Cerebellar cortex (tissue), 1 donor: ENCODE results near the gene MINDY4.

Experiments
- DNase-seq: peaks from one replicate; pipeline ENCODE4 v3.0.0-alpha.2; 2015; ENCODE audit warnings: low spot score

The MINDY4 gene

DNA sequence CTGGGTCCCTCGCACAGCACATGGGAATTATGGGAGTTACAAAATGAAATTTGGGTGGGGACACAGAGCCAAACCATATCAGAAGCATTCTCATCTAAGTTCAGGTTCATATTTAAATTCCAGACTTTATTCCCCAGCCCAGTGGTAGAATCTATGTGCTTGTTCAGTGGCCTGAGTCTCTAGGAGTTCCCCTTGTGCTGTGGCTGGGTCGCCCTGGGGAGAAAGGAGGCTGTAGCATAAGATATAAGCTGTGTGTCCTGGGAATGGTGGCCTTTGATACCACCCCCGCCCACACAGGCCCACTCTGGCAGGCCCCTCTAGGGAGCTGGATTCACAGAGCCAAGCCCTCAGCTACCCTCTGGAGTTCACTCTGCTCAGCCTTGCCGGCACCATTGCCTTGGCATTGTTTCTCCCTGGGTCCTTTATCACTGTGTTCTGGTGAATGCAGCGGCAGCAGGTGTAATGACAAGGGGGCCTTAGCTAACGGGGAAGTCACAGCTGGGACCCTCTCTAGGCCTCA, 64.2 kb downstream of the MINDY4 start:
- DNase-seq: no peak

DNA sequence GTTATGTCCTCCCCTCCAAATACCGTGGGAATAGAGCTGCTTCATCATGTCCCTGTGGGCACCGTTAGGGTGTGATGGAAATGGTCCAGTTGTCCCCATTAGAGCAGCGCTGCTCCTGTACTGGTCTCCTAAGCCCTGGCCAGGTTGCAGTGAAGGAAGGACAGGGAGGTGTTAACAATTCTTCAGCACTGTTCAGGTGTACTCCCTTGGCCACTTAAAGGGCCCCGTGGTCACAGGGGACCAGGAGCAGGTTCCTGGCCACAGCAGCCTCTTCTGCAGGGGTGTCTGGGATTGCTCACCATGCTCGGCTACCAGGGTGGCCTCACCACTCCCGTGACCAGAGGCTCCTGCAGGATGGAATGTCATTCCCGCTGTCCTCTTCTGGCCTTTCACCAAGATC, 65.8 kb downstream of the MINDY4 start:
- no peak for DNase-seq

DNA sequence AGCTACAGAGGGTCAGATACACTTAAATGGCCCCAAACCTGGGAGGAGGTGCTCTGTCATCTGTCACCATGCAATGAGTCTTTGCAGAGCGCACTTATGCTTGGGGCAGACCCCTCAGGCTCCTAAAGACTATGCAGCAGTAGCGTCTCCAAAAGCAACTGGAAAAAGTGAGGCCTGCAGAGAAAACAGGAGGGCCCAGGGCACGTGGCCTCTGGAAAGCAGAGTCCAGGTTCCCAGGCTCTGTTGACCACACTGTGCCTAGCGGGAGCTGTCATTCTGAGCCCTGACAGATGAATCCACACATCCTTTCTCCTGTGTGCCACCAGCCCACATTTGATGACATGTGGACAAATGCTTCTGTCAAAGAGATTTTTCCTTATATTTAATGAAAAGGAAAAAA, 66.4 kb downstream of the MINDY4 start:
- no peak for DNase-seq

DNA sequence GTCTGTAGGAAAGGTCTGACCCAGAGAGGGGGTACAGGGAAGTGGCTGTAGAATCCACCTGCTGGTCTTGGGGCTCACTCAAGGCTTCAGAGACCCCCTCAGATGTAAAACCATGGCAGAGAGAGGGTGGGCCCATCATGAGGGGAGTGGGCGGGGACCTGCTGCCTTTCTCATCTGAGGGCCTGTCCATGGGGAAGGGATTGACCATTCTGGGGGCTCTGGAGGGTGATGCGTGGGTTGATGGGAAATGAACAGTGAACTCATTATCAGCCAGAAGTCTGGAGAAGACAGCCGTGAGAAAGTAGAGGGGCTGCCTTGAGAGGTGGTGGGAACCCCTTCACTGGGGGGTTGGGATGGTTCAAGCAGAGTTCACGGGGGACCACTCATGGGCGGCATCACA, 66.8 kb downstream of the MINDY4 start:
- DNase-seq: no peak

DNA sequence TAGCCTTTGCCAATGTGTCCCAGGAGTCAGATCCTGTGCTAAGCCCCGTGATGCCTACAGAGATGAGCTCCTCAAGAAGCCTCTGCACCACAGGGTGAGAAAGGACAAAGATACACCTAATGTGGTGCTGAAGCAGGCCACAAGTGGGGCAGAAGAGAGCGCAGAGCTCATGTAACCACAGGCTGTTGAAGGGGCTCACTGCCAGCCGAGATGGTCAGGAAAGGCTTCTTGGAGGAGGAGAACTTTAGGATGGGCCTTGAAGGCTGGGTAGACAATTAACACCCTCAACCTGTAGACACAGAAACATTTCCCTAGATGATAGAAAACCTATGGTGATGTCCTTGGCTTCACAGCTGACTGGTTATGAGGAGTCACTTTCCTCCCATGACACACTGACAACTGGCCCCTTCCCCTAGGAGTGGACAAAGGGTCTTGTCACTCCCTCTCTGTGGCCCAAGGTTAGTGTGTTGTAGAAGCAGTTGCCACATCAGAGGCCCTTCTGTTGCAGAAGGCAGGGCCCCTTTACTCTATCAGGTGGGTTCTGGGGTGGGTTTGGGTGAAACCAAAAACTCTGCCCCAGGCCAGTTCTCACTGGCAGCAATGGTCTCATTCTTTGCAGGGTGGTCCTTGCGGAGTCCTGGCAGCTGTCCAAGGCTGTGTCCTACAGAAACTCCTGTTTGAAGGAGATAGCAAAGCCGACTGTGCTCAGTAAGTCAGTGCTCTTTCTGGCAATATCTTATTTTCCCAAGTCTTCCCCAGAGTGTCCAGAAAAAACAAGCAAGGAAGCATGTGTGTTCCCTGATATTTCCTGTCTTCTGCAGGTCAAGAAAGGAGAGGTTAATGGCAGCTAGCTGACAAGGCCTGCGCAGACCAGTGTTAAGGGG, 69.2 kb downstream of the MINDY4 start:
- DNase-seq: no peak

DNA sequence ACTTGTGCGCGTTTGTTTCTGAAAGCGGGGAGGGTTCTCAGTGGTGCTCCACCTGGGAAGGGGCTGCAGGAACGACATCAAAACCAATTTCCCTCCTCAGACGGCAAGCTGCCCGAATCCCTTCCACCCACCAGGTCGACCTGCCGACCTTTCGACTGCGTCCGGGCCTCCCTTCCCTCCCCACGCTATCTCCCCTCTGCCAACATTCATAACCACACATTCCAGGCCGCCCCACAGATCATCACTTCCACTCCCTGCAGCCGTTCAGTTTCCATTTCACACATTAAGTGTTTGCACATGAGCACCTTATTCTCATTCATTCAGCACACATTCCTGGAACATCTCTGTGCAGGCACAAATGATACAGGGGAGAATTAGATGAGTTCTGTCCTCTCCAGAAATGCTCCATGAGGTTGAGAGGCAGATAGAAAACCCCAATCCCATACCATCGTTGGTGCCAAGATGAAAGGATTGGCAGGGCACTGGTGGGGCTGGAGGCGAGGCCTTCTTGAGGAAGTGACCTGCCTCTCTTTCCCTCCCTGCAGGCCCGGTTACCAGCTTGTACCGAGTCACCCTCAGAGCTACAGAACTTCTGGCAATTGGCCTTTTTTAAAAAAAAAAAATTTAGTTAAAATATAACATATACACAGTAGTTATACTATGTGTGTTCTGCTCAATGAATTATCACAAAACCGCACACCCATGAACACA, 70.0 kb downstream of the MINDY4 start:
- no peak for DNase-seq

DNA sequence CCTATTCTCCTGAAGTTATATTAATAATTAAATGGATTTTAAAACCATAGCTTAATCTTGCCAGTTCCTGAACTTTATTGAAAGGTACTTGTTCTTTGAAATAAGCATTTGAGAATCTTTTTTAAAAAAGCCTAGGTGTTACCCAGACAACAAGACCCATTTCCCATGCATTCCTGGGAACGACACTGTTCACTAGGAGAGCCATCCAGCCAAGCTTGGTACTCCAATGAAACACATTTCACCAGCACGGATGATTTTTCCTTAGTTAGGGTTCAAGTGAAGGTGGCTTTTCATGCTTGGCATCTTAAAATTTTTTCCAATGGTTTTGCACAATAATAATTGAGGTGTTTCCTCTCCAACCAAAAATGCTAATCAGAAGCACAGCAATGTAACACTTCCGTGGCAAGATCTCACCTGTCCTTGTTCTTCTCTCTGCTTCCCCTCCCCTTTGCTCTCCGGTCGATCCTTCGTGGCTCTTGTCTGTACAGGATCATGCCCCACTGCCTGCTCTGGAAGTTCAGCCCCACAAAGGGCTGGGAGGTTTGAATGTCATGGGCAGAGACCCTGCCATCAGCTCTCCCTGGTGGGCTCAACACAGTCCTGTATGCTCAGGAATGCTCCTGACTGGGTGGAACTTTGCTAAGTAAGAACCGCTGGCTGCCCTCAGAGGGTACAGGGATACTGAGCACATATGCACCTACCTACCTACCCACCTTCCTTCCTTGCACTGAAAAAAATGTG, 70.8 kb downstream of the MINDY4 start:
- DNase-seq: no peak

DNA sequence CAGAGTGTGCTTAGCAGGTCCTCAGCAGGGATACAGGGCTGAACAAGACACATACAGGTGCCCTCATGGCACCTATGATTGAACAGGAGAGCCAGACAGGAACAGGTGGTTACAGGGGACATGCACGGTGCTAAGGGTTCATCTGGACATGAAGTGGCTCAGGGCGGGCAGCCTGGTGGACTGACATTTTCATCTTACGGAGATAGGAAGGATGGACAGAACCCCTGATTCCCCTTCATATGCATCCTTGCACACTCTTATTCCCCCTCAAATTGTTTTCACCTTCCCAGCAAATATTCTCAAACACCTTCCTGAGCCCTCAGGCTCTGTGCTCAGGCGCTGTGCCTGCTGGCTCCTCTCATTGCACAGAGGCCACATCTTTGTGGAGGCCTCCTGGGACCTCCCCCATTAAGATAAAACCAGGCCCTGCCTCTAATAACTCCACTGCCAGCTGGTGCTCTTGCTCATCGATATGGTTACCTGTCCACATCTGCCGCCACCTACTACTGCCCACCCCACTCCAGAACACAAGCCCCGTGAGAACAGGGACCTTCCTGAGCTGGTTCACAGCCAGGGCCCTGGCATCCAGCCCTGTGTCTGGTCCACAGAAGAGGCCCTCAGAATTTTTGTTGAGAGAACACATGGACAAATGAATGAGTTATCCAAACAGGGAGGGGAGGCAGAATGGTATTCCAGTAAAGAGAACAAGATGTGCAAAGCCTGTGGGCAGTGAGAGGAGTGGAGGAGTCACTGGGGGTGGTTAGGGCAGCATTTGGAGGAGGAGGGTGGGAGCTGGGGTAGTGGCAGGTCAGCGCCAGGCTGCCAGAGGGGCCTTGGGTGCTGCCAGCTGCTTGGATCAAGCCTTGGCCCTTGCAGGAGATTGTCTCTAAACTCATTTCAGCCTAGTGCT, 71.6 kb downstream of the MINDY4 start:
- DNase-seq: peak; percentile 50

DNA sequence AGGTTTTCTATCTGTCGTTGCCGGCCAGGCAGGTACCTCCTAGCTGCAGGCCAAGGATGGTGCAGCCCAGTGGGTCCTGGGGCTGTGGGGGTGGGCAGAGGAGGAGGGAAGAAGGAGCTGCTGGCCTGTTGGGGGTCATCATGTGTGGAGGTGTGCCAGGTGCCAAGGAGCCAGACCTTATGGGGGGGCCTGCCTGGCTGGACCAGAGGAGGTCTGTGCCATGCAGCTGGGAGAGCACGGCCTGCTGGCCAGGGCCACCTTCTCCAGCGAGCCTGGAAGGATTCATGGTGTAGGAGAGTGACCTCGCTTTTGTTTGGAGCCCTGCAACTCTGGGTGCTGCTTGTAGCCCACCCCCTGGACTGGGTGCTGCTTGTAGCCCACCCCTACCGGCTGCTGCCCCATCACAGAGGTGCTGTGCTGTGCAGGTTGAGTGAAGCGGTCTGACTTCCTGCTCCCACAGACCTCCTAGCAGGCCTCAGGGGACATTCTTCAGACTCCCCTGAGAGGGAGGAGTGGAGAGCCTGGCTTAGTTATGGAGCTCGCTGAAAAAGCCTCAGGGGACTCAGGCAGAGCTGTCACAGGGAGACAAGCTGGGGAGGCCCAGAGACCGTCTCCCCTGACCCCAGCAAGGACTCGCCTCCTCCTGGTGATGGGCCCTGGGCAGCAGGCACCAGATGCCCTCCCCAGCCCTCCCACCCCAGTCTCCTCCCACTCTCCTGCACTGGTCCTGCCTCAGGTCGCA, 72.7 kb downstream of the MINDY4 start:
- no peak for DNase-seq

DNA sequence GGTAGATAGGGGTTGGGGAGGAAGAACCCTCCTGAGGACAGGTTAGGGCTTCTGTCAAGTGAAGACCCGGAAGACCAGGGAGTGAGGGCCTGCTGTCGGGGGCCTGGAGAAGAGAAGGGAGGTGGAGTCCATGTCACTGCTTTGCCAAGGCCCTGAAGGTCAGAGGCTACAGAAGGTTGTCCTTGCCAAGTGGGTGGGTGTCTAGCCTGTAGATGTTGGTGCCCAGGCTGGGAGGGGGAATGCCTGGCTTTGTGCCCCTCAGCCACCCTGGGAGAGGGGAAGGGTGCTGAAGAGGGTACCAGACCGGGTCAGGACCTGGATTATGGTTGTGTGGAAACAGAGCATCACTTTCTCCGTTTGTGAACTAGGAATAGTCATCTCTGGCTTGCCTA, 73.3 kb downstream of the MINDY4 start:
- DNase-seq: no peak

DNA sequence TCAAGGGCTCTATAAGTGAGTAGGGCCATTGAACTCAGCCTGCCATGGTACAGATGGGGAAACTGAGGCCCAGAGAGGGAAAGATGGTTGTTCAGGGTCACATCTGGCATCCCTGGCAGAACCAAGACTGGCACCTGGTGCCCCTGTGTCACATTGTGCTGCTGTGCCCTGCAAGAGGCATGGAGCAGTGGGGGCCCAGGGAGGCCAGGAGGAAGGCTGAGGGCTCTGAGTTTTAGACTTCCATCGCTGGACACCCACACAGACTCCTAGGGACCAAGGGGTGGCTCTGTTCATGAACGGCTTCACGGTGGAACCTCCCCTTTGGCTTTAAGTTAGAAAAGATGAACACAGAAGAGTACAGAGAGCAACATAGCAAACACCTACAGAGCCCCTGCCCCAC, 73.7 kb downstream of the MINDY4 start:
- DNase-seq: no peak

DNA sequence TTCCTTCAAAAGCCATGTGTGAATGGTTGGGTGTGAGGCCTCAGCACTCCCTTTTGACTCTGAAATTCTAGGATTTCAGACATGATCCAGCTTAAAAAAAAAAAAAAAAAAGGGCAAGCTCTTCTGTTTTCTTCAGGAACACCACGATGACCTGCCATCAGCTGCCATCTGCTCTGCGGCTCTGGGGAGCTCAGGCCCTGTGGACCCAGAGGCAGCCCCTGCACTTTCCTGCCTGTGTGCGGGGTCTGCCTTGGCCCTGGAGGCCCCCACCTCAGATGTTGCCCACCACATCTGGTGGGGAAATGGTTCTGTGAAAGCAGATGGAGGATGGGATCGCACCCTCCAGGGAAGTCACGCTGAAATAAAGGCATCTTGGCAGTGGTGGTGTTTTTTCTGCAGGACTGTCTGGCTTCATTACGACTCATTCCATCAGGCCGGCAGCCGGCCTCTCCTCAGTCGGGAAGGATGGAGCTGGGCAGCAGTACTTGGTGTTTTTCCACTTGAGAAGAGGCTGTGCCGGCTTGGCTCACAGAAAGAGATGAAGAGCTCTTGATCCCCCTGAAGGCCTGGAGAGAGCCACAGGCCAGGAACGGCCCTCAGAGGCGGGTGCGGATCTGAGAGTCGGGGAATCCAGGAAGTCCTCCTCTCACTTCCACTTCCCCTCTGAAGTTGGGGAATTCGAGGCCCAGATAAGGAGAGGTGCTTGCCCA, 74.4 kb downstream of the MINDY4 start:
- DNase-seq: peak; percentile 97

DNA sequence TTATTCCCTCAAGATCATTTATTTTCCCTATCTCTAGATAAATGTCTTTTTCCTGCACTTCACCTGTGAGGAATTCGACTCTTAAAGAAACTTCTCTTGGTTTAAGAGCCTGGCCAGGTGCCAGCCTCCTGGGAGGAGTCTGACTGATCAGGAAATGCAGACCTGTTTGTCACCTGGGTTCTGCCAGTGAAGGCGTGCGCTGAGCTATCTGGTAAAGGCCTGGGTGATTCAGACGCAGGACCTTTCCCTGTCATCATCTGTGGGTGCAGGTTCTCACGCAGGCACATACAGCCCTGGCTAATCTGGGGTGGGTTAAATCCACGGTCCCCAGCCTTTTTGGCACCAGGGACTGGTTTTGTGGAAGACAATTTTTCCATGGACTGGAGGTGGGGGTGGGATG, 75.2 kb downstream of the MINDY4 start:
- DNase-seq: peak; percentile 46

DNA sequence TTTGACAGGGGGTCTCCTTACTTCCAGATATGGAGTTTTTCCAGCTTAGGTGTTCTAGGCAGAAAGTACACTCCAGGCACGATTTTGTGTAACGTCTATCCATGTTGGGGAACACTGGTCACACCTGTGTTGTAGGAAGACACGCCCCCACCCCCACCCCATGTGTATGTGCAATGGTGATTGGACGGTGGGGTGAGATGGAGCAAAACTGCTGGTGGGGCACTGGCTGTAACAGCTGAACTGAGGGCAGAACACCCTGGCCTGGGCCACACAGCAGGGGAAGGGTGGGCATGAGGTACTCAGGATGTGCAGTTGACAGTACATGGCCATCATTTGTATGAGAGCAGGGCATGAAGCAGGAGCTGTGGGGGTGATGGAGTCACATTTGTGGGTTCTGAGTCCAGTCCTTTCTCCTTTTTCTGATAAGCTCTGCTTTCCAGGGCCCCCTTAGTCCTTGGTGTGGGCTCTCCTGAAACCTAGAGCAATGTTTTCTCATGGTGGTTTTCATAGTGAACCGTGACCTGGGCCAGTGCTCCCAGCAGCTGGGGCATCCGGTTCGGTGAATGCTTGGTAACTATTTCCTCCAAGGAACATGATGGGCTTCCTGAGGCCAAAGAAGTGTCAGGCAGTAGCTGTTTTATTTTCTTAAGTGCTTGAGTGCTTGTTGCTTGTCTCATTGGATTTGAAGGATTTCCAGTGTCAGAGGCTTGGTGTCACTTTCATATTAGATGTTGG, 77.1 kb downstream of the MINDY4 start:
- DNase-seq: no peak

DNA sequence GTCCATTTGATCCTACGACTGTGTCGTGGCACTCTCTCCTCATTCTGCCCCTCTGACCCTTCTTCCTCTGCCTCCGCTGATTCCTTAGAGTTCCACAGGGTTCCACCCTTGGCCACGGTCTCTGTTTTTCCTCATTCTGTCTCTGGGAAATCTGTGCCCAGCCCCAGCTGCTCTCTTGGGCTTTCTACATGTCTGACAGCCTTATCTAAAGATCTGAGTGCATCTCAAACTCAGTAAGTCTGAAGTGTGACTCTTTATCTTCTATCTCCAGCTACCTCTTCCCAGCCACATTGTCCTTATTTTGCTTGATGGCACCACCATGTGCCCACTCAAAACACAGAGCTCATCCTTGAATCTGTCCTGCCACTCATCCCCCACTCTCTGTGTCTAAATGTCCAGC, 78.3 kb downstream of the MINDY4 start:
- no peak for DNase-seq

DNA sequence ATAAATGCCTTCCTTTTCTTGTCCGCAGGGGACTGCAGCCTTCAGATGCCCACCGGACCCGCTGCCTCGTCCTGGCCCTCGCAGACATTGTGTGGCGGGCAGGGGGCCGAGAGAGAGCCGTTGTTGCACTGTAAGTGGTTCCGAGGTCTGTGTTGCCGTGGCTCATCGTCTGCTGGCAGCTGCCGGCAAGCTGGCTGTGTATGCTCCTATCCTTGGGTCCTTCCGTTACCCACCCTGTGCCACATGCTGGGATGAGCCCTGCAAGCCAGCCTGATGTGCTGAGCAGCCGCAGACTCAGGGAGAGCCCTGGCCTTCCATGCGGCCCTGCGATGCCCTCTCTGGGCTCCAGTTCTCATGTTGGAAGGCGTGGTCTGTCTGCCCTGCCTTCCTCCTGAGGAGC, 79.2 kb downstream of the MINDY4 start:
- DNase-seq: no peak

DNA sequence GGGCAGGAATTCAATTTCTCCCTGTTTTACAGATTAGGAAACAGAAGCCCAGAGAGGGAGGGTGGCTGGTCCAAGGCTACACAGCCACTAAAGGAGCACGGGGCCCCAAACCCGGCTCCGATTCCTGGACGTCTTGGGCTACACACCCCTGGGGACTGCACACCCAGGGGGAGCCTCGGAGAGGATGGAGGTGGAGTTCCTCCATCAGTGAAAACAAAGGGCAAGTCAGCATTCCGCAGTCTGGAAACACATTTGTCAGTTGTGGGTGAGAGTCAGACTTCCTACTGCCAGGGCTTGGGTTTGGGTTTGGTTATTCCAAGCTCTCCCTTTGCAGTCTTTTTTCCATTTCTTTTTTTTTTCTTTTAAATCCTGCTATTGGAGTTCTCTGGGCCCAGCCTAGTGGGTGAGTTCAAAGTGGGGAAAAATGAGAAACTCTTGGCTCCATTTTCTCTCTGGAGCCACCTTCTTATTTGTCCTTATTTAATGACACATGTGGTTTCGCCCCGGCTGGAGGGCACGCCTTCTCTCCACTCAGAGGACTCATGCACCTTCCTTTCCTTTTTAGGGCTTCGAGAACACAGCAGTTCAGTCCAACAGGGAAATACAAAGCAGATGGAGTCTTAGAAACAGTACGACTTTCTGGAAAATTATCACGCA, 80.6 kb downstream of the MINDY4 start:
- DNase-seq: no peak

DNA sequence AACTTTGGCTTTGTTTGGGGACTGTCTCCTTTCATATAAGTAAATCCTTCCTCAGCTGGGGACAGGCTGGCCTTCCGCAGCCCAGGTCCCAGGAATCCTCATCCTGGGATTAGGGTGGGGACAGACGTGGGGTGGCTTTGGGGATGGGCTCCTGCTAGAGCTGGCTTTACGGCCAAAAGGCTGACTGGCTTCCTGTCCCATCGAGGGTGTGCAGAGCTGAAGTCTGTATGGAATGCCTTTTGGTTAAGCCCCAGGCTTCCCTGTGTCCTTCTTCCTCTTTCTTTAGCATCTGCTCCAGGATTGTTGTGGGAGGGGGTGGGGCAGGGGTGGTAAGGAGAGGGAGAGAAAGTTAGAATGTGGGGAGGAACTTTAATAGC, 81.1 kb downstream of the MINDY4 start:
- DNase-seq: no peak

DNA sequence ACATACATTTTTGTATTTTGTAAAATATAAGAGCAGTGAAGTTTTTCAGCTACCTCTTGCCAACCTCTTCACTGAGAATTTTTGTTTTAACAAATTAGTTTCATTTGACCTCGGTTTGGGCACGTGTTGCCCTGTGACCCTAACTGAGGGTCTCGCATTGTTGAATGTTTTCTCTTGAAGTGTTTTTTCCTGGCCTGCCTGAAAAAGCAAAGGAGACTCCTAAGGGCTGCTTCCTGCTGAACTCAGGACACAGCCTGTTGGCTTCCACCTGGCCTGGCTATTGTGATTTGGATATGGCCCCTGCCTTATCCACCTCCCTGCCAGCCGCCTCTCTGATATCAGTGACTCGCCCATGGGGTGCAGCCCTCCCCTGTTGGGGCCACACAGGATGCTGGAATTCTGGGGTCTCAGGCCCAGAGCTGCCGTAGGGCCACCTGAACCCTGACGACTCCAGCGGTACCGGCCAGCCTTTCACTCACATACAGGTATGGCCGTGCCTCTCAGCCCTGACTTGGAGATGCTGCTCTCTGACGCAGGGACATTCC, 81.6 kb downstream of the MINDY4 start:
- DNase-seq: no peak
